CD4-positive, CD25-positive, alpha-beta regulatory T cell (primary cell): ENCODE results near the gene KATNIP. TPM values are rescaled to one million over a fixed set of nuclear protein-coding genes. Genes with fewer than 3 reads are reported as not detected.
A peak's percentile ranks its signal among the peaks of the same experiment; 100 is the strongest.

Experiments used
- ATAC-seq, 2 donors: fragments of 150-1000 bp; cut with Tn5 transposase; one replicate each; pipeline ENCODE4 v1.10.0; 2021; ENCODE audit warnings: low read depth in 2 of 2, moderate number of reproducible peaks in 2 of 2, moderate library complexity in 1 of 2
- DNase-seq, 3 donors: peaks; one replicate each; pipeline versions ENCODE4 v3.0.0 to v3.0.0-alpha.2; 2012 to 2022; ENCODE audit warnings: mixed read lengths in 1 of 3
- H3K27ac ChIP-seq: one replicate; pipeline ENCODE4 v1.7.0; 2013; ENCODE audit warnings: mild to moderate bottlenecking, low read length; ENCODE audit not compliant: insufficient read depth, poor library complexity, severe bottlenecking
- H3K27me3 ChIP-seq: one replicate; pipeline ENCODE4 v1.7.0; 2013; ENCODE audit warnings: low read length; ENCODE audit not compliant: control insufficient read depth, insufficient read depth
- H3K36me3 ChIP-seq: one replicate; pipeline ENCODE4 v1.7.0; 2013; ENCODE audit warnings: mild to moderate bottlenecking, low read length, moderate library complexity; ENCODE audit not compliant: control insufficient read depth, insufficient read depth
- H3K4me1 ChIP-seq: 2 replicates; pipeline ENCODE4 v1.7.0; 2013; ENCODE audit warnings: mild to moderate bottlenecking, low read length; ENCODE audit not compliant: insufficient read depth, control insufficient read depth, poor library complexity, severe bottlenecking
- H3K4me3 ChIP-seq: one replicate; pipeline ENCODE4 v1.7.0; 2013; ENCODE audit warnings: low read depth, mild to moderate bottlenecking, low read length, moderate library complexity
- H3K9me3 ChIP-seq, 2 experiments: 1 replicate in 1 of 2; 2 replicates in 1 of 2; pipeline ENCODE4 v1.7.0; 2013; ENCODE audit warnings: low read length in 2 of 2, mild to moderate bottlenecking in 1 of 2, moderate library complexity in 1 of 2; ENCODE audit not compliant: control insufficient read depth in 2 of 2
- H3K27ac Mint-ChIP-seq, 3 donors: one replicate each; pipeline ENCODE4 v1.8.0; 2020 to 2022; ENCODE audit warnings: mild to moderate bottlenecking in 3 of 3, mixed read lengths in 3 of 3, moderate library complexity in 2 of 3
- H3K27me3 Mint-ChIP-seq: one replicate; pipeline ENCODE4 v1.8.0; 2022; ENCODE audit warnings: mild to moderate bottlenecking, mixed read lengths
- H3K36me3 Mint-ChIP-seq: one replicate; pipeline ENCODE4 v1.8.0; 2020; ENCODE audit warnings: mixed read lengths
- H3K4me1 Mint-ChIP-seq, 4 donors: one replicate each; pipeline ENCODE4 v1.8.0; 2020 to 2022; ENCODE audit warnings: mixed read lengths in 4 of 4, mild to moderate bottlenecking in 1 of 4
- H3K4me3 Mint-ChIP-seq, 4 donors: one replicate each; pipeline ENCODE4 v1.8.0; 2020 to 2022; ENCODE audit warnings: mild to moderate bottlenecking in 4 of 4, mixed read lengths in 4 of 4, moderate library complexity in 3 of 4
- H3K9me3 Mint-ChIP-seq, 7 donors: one replicate each; pipeline ENCODE4 v1.8.0; 2020 to 2022; ENCODE audit warnings: mixed read lengths in 7 of 7, mild to moderate bottlenecking in 3 of 7, moderate library complexity in 2 of 7
- polyA plus RNA-seq, 4 donors: library from polyadenylated mRNA; unstranded; fragments of 300-500 nt; fragmentation: Illumina TruSeq; gene quantifications; one replicate each; pipeline ENCODE4 v1.2.3, GENCODE V29; 2021
- total RNA-seq: library from RNA; stranded (reverse); gene quantifications from one replicate; pipeline ENCODE4 v1.2.3, GENCODE V29; 2022

KATNIP gene
- total and polyA plus RNA-seq, 5 donors from 2014 or later, result 1.4 to 31.5 (median 3.4) TPM

GRCh38 chr16:27586711-27587110 lies 36.8 kb downstream of the KATNIP start:
- Mint-ChIP-seq H3K9me3 (peaks cover 0 to 2% (median 0%) of the 10 kb centered on the region in 7 donors), H3K27me3 (no peaks in the 10 kb centered on the region), H3K27ac (no peak overlapping the region), H3K4me3 (no peak overlapping the region), H3K36me3 (peaks cover 32% of the 10 kb centered on the region), H3K4me1 (peaks cover 0 to 2% (median under 1%) of the 10 kb centered on the region in 4 donors)
- ATAC-seq, result no peak
- no peaks in the 10 kb centered on the region for H3K27me3 ChIP-seq
- H3K36me3 ChIP-seq, result peaks cover 2% of the 10 kb centered on the region
- H3K4me1 ChIP-seq, result no peaks in the 10 kb centered on the region
- DNase-seq, result no peak
- H3K4me3 ChIP-seq, result no peak overlapping the region
- no peak overlapping the region for H3K27ac ChIP-seq
- no peaks in the 10 kb centered on the region for H3K9me3 ChIP-seq

GRCh38 chr16:27588057-27588456 lies 38.1 kb downstream of the KATNIP start:
- Mint-ChIP-seq H3K27me3 (no peaks in the 10 kb centered on the region), H3K27ac (no peak overlapping the region), H3K4me1 (peaks cover 0 to 6% (median 2%) of the 10 kb centered on the region in 4 donors), H3K36me3 (peaks cover 28% of the 10 kb centered on the region), H3K4me3 (no peak overlapping the region), H3K9me3 (peaks cover 0 to 2% (median 0%) of the 10 kb centered on the region in 7 donors)
- no peak for DNase-seq
- ATAC-seq, result no peak
- no peak overlapping the region for H3K4me3 ChIP-seq
- no peaks in the 10 kb centered on the region for H3K4me1 ChIP-seq
- H3K9me3 ChIP-seq, result no peaks in the 10 kb centered on the region
- H3K27ac ChIP-seq, result no peak overlapping the region
- no peaks in the 10 kb centered on the region for H3K36me3 ChIP-seq
- H3K27me3 ChIP-seq, result no peaks in the 10 kb centered on the region

DNA sequence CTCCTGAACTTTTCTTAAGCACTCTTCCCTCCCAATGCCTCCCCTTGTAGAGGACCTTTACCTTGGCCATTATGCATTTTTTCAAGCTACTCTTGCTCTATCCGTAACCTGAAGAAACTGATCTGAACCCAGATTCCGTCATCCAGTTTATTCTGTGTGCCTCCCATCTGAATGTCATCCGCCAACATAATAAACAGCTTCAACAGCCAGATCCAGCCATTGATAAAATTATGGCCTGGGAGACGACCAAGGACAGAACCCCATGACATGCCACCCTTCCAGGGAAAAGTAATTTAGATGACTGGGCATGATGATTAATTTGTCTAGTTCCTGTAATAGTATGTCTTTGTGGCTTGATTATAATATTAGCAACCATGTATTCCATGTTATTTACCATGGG lies 41.9 kb downstream of the KATNIP start:
- peaks cover 14% of the 10 kb centered on the region for H3K36me3 Mint-ChIP-seq
- Histone ChIP-seq H3K4me3 (no peak overlapping the region), H3K36me3 (no peaks in the 10 kb centered on the region), H3K9me3 (no peaks in the 10 kb centered on the region), H3K4me1 (no peaks in the 10 kb centered on the region), H3K27me3 (no peaks in the 10 kb centered on the region), H3K27ac (no peak overlapping the region)
- H3K4me3 Mint-ChIP-seq, result no peak overlapping the region
- H3K4me1 Mint-ChIP-seq, result peaks cover 0 to 6% (median 2%) of the 10 kb centered on the region in 4 donors
- H3K9me3 Mint-ChIP-seq, result peaks cover 0 to 2% (median 0%) of the 10 kb centered on the region in 7 donors
- no peak for ATAC-seq
- no peak for DNase-seq
- H3K27ac Mint-ChIP-seq, result no peak overlapping the region
- no peaks in the 10 kb centered on the region for H3K27me3 Mint-ChIP-seq

DNA sequence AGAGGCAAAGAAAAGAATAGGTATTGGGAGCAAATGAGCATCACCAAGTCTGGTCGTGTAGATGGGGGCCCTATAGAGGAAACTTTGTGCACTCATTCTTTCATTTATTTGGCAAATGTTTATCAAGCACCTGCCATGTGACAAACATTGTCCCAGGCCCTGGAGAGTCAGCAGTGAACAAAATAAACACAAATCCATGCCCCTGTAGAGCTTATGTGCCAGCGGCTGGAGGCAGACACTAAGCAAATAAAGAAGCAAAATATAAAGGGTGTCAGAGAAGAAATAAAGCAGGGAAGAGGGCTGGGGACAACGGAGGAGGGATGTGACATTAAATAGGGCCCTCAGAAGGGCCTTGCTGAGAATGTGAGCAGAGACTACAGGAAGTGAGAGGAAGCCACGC lies 45.5 kb downstream of the KATNIP start:
- Mint-ChIP-seq H3K27ac (peak overlapping the region in 1 of 3 donors; percentile 28), H3K4me1 (peaks cover 0 to 6% (median 2%) of the 10 kb centered on the region in 4 donors), H3K4me3 (no peak overlapping the region), H3K27me3 (no peaks in the 10 kb centered on the region), H3K9me3 (peaks cover 0 to under 1% (median 0%) of the 10 kb centered on the region in 7 donors), H3K36me3 (peaks cover 14% of the 10 kb centered on the region)
- Histone ChIP-seq H3K27ac (no peak overlapping the region), H3K4me3 (no peak overlapping the region), H3K27me3 (no peaks in the 10 kb centered on the region), H3K36me3 (no peaks in the 10 kb centered on the region), H3K4me1 (no peaks in the 10 kb centered on the region), H3K9me3 (no peaks in the 10 kb centered on the region)
- DNase-seq, result no peak
- ATAC-seq, result no peak

DNA sequence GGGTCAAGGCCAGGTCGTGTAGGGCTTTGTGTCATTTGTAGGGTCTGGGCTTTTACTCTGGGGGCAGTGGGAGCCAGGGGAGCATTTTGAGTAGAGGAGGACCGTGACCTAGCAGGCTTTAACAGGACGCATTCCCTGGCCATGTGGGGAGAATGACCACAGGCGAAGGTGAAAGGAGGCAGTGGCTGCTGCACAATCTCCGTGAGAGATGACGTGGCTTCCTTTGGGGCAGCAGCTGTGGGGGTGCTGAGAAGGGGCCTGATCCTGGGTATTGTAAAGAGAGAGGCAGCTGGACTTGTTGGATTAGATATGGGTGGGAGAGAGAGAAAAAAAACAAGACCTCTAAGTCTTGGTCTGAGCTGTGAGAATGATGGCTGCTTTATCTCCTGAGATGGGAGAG lies 46.0 kb downstream of the KATNIP start:
- H3K4me3 ChIP-seq, result no peak overlapping the region
- H3K9me3 ChIP-seq, result no peaks in the 10 kb centered on the region
- no peak for DNase-seq
- Mint-ChIP-seq H3K27ac (peak overlapping the region in 2 of 3 donors; percentile 24 to 32), H3K4me1 (peaks cover 0 to 6% (median 3%) of the 10 kb centered on the region in 4 donors), H3K27me3 (no peaks in the 10 kb centered on the region), H3K9me3 (no peaks in the 10 kb centered on the region), H3K36me3 (peaks cover 16% of the 10 kb centered on the region), H3K4me3 (no peak overlapping the region)
- no peaks in the 10 kb centered on the region for H3K4me1 ChIP-seq
- H3K27ac ChIP-seq, result no peak overlapping the region
- ATAC-seq, result no peak
- no peaks in the 10 kb centered on the region for H3K27me3 ChIP-seq
- no peaks in the 10 kb centered on the region for H3K36me3 ChIP-seq

DNA sequence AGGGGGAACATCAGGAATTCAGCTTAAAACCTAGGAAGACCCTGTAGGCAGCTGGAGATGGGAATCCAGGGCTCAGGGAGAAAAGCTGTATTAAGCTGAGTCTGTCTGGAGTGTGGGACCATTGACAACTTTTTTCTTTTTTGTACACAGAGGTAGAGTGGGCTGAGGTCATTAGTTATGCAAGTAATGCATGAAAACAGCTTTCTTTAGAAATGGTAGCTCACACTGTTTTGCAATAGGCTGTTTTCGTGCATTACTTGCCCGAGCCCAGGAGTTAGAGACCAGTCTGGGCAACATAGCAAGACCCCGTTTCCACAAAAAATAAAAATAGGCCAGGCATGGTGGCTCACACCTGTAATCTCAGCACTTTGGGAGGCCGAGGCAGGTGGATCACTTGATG lies 46.5 kb downstream of the KATNIP start:
- H3K9me3 Mint-ChIP-seq, result no peaks in the 10 kb centered on the region
- H3K4me3 ChIP-seq, result no peak overlapping the region
- no peaks in the 10 kb centered on the region for H3K27me3 ChIP-seq
- ATAC-seq (no peak), DNase-seq (no peak)
- peaks cover 0 to 7% (median 3%) of the 10 kb centered on the region in 4 donors for H3K4me1 Mint-ChIP-seq
- H3K4me3 Mint-ChIP-seq, result no peak overlapping the region
- no peaks in the 10 kb centered on the region for H3K27me3 Mint-ChIP-seq
- H3K36me3 ChIP-seq, result no peaks in the 10 kb centered on the region
- no peaks in the 10 kb centered on the region for H3K9me3 ChIP-seq
- H3K36me3 Mint-ChIP-seq, result peaks cover 17% of the 10 kb centered on the region
- H3K4me1 ChIP-seq, result no peaks in the 10 kb centered on the region
- H3K27ac Mint-ChIP-seq, result peak overlapping the region in 1 of 3 donors; percentile 24
- H3K27ac ChIP-seq, result no peak overlapping the region

- Mint-ChIP-seq H3K4me3 (no peak overlapping the region), H3K36me3 (peaks cover 10% of the 10 kb centered on the region), H3K9me3 (no peaks in the 10 kb centered on the region), H3K4me1 (peaks cover 0 to 4% (median 0%) of the 10 kb centered on the region in 4 donors), H3K27ac (no peak overlapping the region), H3K27me3 (no peaks in the 10 kb centered on the region)
- Histone ChIP-seq H3K27me3 (no peaks in the 10 kb centered on the region), H3K27ac (no peak overlapping the region), H3K36me3 (no peaks in the 10 kb centered on the region), H3K9me3 (no peaks in the 10 kb centered on the region), H3K4me3 (no peak overlapping the region), H3K4me1 (no peaks in the 10 kb centered on the region)
- ATAC-seq, result no peak
- DNase-seq, result no peak
Measured at GRCh38 chr16:27597361-27597760, 47.4 kb downstream of the KATNIP start.

- Histone ChIP-seq H3K36me3 (no peaks in the 10 kb centered on the region), H3K4me3 (no peak overlapping the region), H3K27ac (no peak overlapping the region), H3K9me3 (no peaks in the 10 kb centered on the region), H3K4me1 (no peaks in the 10 kb centered on the region), H3K27me3 (no peaks in the 10 kb centered on the region)
- DNase-seq (no peak), ATAC-seq (no peak)
- Mint-ChIP-seq H3K9me3 (no peaks in the 10 kb centered on the region), H3K4me3 (no peak overlapping the region), H3K4me1 (peaks cover 0 to 4% (median 0%) of the 10 kb centered on the region in 4 donors), H3K27ac (no peak overlapping the region), H3K36me3 (peaks cover 10% of the 10 kb centered on the region), H3K27me3 (no peaks in the 10 kb centered on the region)
Measured at GRCh38 chr16:27598220-27598619, 48.3 kb downstream of the KATNIP start.
